ENCODE measurements around the gene GASK1B.

DNA sequence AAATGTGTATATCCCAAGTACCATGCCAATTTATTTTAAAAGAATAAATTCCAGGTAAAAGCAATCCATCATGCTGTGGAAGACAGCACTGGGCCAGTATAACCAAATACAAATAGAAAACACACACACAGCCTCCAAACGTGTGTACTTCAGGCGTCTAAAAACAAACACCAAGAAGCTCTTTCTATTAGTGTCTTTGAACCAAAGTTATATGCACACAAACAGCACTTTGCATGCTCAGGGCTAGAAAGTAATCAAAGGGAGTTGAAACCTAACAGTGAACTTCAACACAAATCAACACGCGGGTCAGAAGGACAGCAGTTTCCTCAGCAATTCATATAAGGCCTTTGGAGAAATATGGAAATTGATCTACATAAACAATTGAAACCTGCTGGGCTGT is 15.4 kb downstream of the GASK1B start:
- TF ChIP-seq, protein P1, sequence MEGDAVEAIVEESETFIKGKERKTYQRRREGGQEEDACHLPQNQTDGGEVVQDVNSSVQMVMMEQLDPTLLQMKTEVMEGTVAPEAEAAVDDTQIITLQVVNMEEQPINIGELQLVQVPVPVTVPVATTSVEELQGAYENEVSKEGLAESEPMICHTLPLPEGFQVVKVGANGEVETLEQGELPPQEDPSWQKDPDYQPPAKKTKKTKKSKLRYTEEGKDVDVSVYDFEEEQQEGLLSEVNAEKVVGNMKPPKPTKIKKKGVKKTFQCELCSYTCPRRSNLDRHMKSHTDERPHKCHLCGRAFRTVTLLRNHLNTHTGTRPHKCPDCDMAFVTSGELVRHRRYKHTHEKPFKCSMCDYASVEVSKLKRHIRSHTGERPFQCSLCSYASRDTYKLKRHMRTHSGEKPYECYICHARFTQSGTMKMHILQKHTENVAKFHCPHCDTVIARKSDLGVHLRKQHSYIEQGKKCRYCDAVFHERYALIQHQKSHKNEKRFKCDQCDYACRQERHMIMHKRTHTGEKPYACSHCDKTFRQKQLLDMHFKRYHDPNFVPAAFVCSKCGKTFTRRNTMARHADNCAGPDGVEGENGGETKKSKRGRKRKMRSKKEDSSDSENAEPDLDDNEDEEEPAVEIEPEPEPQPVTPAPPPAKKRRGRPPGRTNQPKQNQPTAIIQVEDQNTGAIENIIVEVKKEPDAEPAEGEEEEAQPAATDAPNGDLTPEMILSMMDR (IDR thresholded peaks at IDR 0.05), result no peak
- no peak for TF ChIP-seq POLR2A (IDR thresholded peaks at IDR 0.05)

Measured in testis (tissue), 2 donors.